Keratinocyte (primary cell): ENCODE measurements around the gene CUBN. TPM values are rescaled to one million over a fixed set of nuclear protein-coding genes. Genes with fewer than 3 reads are reported as not detected.

Experiments used
- DNase-seq: peaks from one replicate; pipeline ENCODE4 v3.0.0-alpha.2; 2011; ENCODE audit warnings: low read depth, missing footprints, low spot score
- FAIRE-seq: peaks from 2 replicates; lab custom pipeline; 2011; peaks lifted over from hg19 to GRCh38; lab: Jason Lieb, UNC
- H2AFZ ChIP-seq: 2 replicates; pipeline ENCODE4 v1.6.0; 2012; ENCODE audit warnings: low read length, control low read depth, inconsistent platforms; ENCODE audit not compliant: control insufficient read depth
- H3K27ac ChIP-seq: 2 replicates; pipeline ENCODE4 v1.5.1; 2011; ENCODE audit warnings: low read length; ENCODE audit not compliant: control insufficient read depth, insufficient read depth
- H3K27me3 ChIP-seq: 3 replicates; pipeline ENCODE4 v1.6.0; 2011; ENCODE audit warnings: low read length; ENCODE audit not compliant: control insufficient read depth, insufficient read depth; ENCODE audit errors: extremely low read depth
- H3K36me3 ChIP-seq, 2 experiments: 2 replicates in 1 of 2; 3 replicates in 1 of 2; pipeline ENCODE4 v1.5.1; 2011; ENCODE audit warnings: low read length in 2 of 2, mild to moderate bottlenecking in 1 of 2; ENCODE audit not compliant: control insufficient read depth in 2 of 2, insufficient read depth in 2 of 2; ENCODE audit errors: extremely low read depth in 1 of 2
- H3K4me1 ChIP-seq: 3 replicates; pipeline ENCODE4 v1.5.1; 2011; ENCODE audit warnings: low read length; ENCODE audit not compliant: control insufficient read depth, insufficient read depth; ENCODE audit errors: extremely low read depth
- H3K4me2 ChIP-seq: 3 replicates; pipeline ENCODE4 v1.6.0; 2011; ENCODE audit warnings: low read depth, low read length; ENCODE audit not compliant: control insufficient read depth, insufficient read depth; ENCODE audit errors: extremely low read depth
- H3K4me3 ChIP-seq, 3 experiments: fragments of 200-600 bp in 1 of 3; sonication (generic) in 1 of 3; 2 replicates in 2 of 3; 3 replicates in 1 of 3; pipeline ENCODE4 v1.5.1; 2011 to 2016; ENCODE audit warnings: low read length in 3 of 3, mild to moderate bottlenecking in 3 of 3, control low read depth in 2 of 3, inconsistent platforms in 1 of 3, low read depth in 1 of 3, mixed read lengths in 1 of 3, mixed run types in 1 of 3, moderate library complexity in 1 of 3; ENCODE audit not compliant: control insufficient read depth in 2 of 3, insufficient read depth in 2 of 3; ENCODE audit errors: extremely low read depth in 1 of 3
- H3K79me2 ChIP-seq: 2 replicates; pipeline ENCODE4 v1.6.0; 2012; ENCODE audit warnings: low read length; ENCODE audit not compliant: control insufficient read depth, insufficient read depth
- H3K9ac ChIP-seq: 3 replicates; pipeline ENCODE4 v1.6.0; 2011; ENCODE audit warnings: low read length; ENCODE audit not compliant: control insufficient read depth, insufficient read depth; ENCODE audit errors: extremely low read depth
- H3K9me1 ChIP-seq: 3 replicates; pipeline ENCODE4 v1.6.0; 2011; ENCODE audit warnings: low read length; ENCODE audit not compliant: control insufficient read depth, insufficient read depth; ENCODE audit errors: extremely low read depth
- H3K9me3 ChIP-seq: 2 replicates; pipeline ENCODE4 v1.5.1; 2012; ENCODE audit warnings: low read depth, low read length; ENCODE audit not compliant: control insufficient read depth
- H4K20me1 ChIP-seq: 3 replicates; pipeline ENCODE4 v1.6.0; 2011; ENCODE audit warnings: low read length; ENCODE audit not compliant: control insufficient read depth, insufficient read depth; ENCODE audit errors: extremely low read depth
- EZH2 ChIP-seq: IDR thresholded peaks from one replicate; pipeline ENCODE4 v1.6.1; 2012; ENCODE audit warnings: inconsistent platforms, mild to moderate bottlenecking, low read length, moderate library complexity
- dilution Hi-C: fragments of 300-500 bp; cut with MboI; formaldehyde crosslinking; loops from one replicate; pipeline ENCODE4 v1.7.0; 2020; ENCODE audit warnings: low sequenced_read_pairs; ENCODE audit not compliant: extremely low pct_ligation_motif_present
- polyA plus RNA-seq, 5 experiments: library from polyadenylated mRNA; depleted of rRNA in 3 of 5; stranded (reverse) in 3 of 5; stranded (forward) in 1 of 5; unstranded in 1 of 5; fragments of >200 nt; gene quantifications; 1 replicate in 1 of 5; 2 replicates in 3 of 5; 3 replicates in 1 of 5; pipeline versions ENCODE4 v1.2.1 to v1.2.3, GENCODE V29; 2011 to 2012; ENCODE audit warnings: missing spikeins in 2 of 5, low read depth in 1 of 5, low replicate concordance in 1 of 5
- TF ChIP-seq, protein P1 (sequence below), 3 experiments: IDR thresholded peaks in 1 of 3; conservative IDR thresholded peaks in 1 of 3; optimal IDR thresholded peaks in 1 of 3; 2 replicates in 2 of 3; 3 replicates in 1 of 3; pipeline versions ENCODE3 to v1.5.1; 2011; ENCODE audit warnings: low read length in 3 of 3, mild to moderate bottlenecking in 3 of 3, moderate library complexity in 2 of 3, control low read depth in 1 of 3, inconsistent platforms in 1 of 3; ENCODE audit not compliant: insufficient read depth in 2 of 3; ENCODE audit errors: extremely low read depth in 1 of 3

CUBN gene
- polyA plus RNA-seq, 1 donor (not counting 4 experiments of a cell fraction or from before 2014, with no cell fraction given) = 0.07 TPM

DNA sequence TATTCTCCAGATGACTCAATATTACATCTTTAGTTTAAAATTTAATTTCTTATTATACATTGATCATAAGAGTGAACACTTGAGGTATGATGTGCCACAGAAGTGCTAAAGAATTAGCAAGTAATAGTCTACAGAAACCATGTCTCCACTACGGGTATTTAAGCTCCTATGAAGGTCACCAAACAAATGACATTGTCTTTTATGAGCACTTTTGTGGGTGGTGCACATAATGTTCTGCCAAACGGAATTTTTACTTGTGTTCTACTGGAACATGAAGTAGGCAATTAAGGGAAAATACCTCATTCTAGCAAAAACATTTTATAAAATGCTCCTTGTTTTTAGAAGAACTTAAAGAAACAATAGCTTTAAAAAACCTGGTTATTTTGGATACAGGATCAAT, 27.4 kb upstream of the CUBN start:
- no peaks in the 10 kb centered on the region for H3K36me3 ChIP-seq
- no peak for FAIRE-seq
- TF ChIP-seq, protein P1, sequence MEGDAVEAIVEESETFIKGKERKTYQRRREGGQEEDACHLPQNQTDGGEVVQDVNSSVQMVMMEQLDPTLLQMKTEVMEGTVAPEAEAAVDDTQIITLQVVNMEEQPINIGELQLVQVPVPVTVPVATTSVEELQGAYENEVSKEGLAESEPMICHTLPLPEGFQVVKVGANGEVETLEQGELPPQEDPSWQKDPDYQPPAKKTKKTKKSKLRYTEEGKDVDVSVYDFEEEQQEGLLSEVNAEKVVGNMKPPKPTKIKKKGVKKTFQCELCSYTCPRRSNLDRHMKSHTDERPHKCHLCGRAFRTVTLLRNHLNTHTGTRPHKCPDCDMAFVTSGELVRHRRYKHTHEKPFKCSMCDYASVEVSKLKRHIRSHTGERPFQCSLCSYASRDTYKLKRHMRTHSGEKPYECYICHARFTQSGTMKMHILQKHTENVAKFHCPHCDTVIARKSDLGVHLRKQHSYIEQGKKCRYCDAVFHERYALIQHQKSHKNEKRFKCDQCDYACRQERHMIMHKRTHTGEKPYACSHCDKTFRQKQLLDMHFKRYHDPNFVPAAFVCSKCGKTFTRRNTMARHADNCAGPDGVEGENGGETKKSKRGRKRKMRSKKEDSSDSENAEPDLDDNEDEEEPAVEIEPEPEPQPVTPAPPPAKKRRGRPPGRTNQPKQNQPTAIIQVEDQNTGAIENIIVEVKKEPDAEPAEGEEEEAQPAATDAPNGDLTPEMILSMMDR (optimal IDR thresholded peaks at IDR 0.05 in 1 of 3, IDR thresholded peaks at IDR 0.05 in 1 of 3, conservative IDR thresholded peaks at IDR 0.05 in 1 of 3; ENCODE audit: extremely low read depth in 1 of 3, insufficient read depth in 2 of 3, low read length in 3 of 3) = no peak
- TF ChIP-seq EZH2 = no peak
- H4K20me1 ChIP-seq = no peaks in the 10 kb centered on the region
- no peak overlapping the region for H3K27ac ChIP-seq
- no peaks in the 10 kb centered on the region for H3K79me2 ChIP-seq
- no peak overlapping the region for H3K4me3 ChIP-seq
- no peak for DNase-seq
- H3K4me2 ChIP-seq = no peak overlapping the region
- H3K9me1 ChIP-seq = no peaks in the 10 kb centered on the region
- no peak overlapping the region for H2AFZ ChIP-seq
- no peaks in the 10 kb centered on the region for H3K27me3 ChIP-seq
- no peak overlapping the region for H3K9ac ChIP-seq
- dilution Hi-C loops = no loop called here
- H3K4me1 ChIP-seq = no peaks in the 10 kb centered on the region
- no peaks in the 10 kb centered on the region for H3K9me3 ChIP-seq

- no peaks in the 10 kb centered on the region for H3K79me2 ChIP-seq
- H3K27me3 ChIP-seq = no peaks in the 10 kb centered on the region
- no peaks in the 10 kb centered on the region for H3K9me3 ChIP-seq
- no peak overlapping the region for H3K27ac ChIP-seq
- H3K4me2 ChIP-seq = no peak overlapping the region
- no peaks in the 10 kb centered on the region for H3K9me1 ChIP-seq
- no peaks in the 10 kb centered on the region for H3K36me3 ChIP-seq
- H3K4me1 ChIP-seq = no peaks in the 10 kb centered on the region
- H3K4me3 ChIP-seq = no peak overlapping the region
- no peak overlapping the region for H2AFZ ChIP-seq
- dilution Hi-C loops = no loop called here
- no peak overlapping the region for H3K9ac ChIP-seq
- no peaks in the 10 kb centered on the region for H4K20me1 ChIP-seq
- TF ChIP-seq, protein P1 (optimal IDR thresholded peaks at IDR 0.05 in 1 of 3, IDR thresholded peaks at IDR 0.05 in 1 of 3, conservative IDR thresholded peaks at IDR 0.05 in 1 of 3; ENCODE audit: extremely low read depth in 1 of 3, insufficient read depth in 2 of 3, low read length in 3 of 3) = no peak
- no peak for TF ChIP-seq EZH2
- no peak for DNase-seq
- no peak for FAIRE-seq
These were observed 26.2 kb upstream of the CUBN start for GRCh38 chr10:17155826-17156225.
